HG02970 (cell line): ENCODE measurements around the gene NPBWR2.
"Not testable (repeated sequence)": the region's sequence is repeated elsewhere in the genome, so short reads cannot be mapped to it uniquely, and the experiment has no call there.

ENCODE experiments used
- ATAC-seq: cut with Tn5 transposase; IDR thresholded peaks from one replicate; pipeline ENCODE4 v1.9.1; 2021; ENCODE audit warnings: mild to moderate bottlenecking, moderate library complexity, moderate number of reproducible peaks; ENCODE audit not compliant: unreplicated experiment, low FRiP score

Gene NPBWR2

GRCh38 chr20:64119681-64120341 is 12.4 kb upstream of the NPBWR2 start:
- no peak for ATAC-seq

- ATAC-seq, result no peak
Measured at GRCh38 chr20:64119301-64119680, 11.9 kb upstream of the NPBWR2 start.

GRCh38 chr20:64117432-64117777 is 10.0 kb upstream of the NPBWR2 start:
- ATAC-seq, result not testable (repeated sequence)

- ATAC-seq, result no peak
Measured at GRCh38 chr20:64116541-64117431, 9.4 kb upstream of the NPBWR2 start.

- no peak for ATAC-seq
Measured at GRCh38 chr20:64116016-64116415, 8.7 kb upstream of the NPBWR2 start.

- no peak for ATAC-seq
Measured at GRCh38 chr20:64115171-64115911, 8.0 kb upstream of the NPBWR2 start.

- no peak for ATAC-seq
Measured at GRCh38 chr20:64114356-64114971, 7.1 kb upstream of the NPBWR2 start.

GRCh38 chr20:64113796-64114355 is 6.5 kb upstream of the NPBWR2 start:
- ATAC-seq, result no peak

- no peak for ATAC-seq
Measured at GRCh38 chr20:64113444-64113775, 6.0 kb upstream of the NPBWR2 start.

- no peak for ATAC-seq
Measured at GRCh38 chr20:64112691-64113443, 5.5 kb upstream of the NPBWR2 start.

- ATAC-seq, result no peak
Measured at GRCh38 chr20:64111841-64112641, 4.7 kb upstream of the NPBWR2 start.

- no peak for ATAC-seq
Measured at GRCh38 chr20:64110411-64111068, 3.2 kb upstream of the NPBWR2 start.

GRCh38 chr20:64109831-64110391 is 2.5 kb upstream of the NPBWR2 start:
- no peak for ATAC-seq

GRCh38 chr20:64108731-64109681 is 1.6 kb upstream of the NPBWR2 start:
- ATAC-seq, result no peak

GRCh38 chr20:64107736-64108457 is 532 bp upstream of the NPBWR2 start:
- no peak for ATAC-seq

GRCh38 chr20:64106435-64106961 is 867 bp downstream of the NPBWR2 start:
- no peak for ATAC-seq
